Posterior vena cava (tissue), 2 donors: ENCODE results near the gene SH3BGRL. TPM values are rescaled to one million over a fixed set of nuclear protein-coding genes. Genes with fewer than 3 reads are reported as not detected.
"Not testable (repeated sequence)": the region's sequence is repeated elsewhere in the genome, so short reads cannot be mapped to it uniquely, and the experiment has no call there.

Experiments
- DNase-seq: peaks from one replicate; pipeline ENCODE4 v3.0.0-alpha.2; 2020; ENCODE audit warnings: low spot score
- intact Hi-C, 2 donors: fragments of 100-400 bp; cut with DNase I; formaldehyde crosslinking; loops; one replicate each; pipeline versions ENCODE4 v1.14.1 to v1.14.2; 2022 to 2023
- total RNA-seq, 2 donors: library from RNA; stranded (reverse); fragmentation: NEBNext Ultra II Directional; extraction: Animal tissue kit (Norgen Biotek cat#: 25700); gene quantifications; one replicate each; pipeline ENCODE4 v1.2.1, GENCODE V29; 2021
- donor health status: DM: yes; HTN: yes; CAD: no.
- donor health status: DM: yes; HTN: yes; CAD: no.

The SH3BGRL gene
- total RNA-seq, 2 donors from 2014 or later = 170 to 227 TPM

- DNase-seq = no peak
- intact Hi-C loops = no loop called here
Observed at GRCh38 chrX:81338924-81339323, 137.0 kb downstream of the SH3BGRL start.

DNA sequence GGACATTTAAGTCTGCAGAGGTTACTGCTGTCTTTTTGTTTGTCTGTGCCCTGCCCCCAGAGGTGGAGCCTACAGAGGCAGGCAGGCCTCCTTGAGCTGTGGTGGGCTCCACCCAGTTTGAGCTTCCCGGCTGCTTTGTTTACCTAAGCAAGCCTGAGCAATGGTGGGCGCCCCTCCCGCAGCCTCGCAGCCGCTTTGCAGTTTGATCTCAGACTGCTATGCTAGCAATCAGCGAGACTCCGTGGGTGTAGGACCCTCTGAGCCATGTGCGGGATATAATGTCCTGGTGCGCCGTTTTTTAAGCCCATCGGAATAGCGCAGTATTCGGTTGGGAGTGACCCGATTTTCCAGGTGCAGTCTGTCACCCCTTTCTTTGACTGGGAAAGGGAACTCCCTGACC lies 143.4 kb downstream of the SH3BGRL start:
- intact Hi-C loops, DNase-seq: not testable (repeated sequence)

Other genes starting within 250 kb of the SH3BGRL start
- 1 to 10 TPM; 7.9 to 8.4 TPM for gene HMGN5, start 189 bp upstream of the SH3BGRL start, total RNA-seq